ENCODE results near the gene WWC1.

DNA sequence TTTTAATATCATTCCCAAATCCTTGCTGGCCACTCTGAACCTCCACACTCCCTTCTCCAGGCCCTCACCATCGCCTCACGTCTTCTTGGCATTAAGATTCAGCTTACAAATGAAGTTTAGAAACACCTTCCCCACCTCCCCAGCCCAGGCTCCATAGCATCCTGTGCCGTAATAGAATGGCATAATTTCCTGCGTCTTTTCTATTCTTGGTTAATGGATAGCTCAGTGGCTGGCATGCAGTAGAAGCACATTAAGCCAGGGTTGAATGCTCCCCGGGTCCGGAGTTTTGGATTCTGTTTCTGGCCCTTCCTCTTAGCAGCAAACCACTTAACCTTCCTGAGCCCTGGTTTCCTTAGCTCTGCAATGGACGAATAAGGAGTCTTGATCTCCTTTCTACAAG, 13.8 kb downstream of the WWC1 start:
- TF ChIP-seq, protein P1, sequence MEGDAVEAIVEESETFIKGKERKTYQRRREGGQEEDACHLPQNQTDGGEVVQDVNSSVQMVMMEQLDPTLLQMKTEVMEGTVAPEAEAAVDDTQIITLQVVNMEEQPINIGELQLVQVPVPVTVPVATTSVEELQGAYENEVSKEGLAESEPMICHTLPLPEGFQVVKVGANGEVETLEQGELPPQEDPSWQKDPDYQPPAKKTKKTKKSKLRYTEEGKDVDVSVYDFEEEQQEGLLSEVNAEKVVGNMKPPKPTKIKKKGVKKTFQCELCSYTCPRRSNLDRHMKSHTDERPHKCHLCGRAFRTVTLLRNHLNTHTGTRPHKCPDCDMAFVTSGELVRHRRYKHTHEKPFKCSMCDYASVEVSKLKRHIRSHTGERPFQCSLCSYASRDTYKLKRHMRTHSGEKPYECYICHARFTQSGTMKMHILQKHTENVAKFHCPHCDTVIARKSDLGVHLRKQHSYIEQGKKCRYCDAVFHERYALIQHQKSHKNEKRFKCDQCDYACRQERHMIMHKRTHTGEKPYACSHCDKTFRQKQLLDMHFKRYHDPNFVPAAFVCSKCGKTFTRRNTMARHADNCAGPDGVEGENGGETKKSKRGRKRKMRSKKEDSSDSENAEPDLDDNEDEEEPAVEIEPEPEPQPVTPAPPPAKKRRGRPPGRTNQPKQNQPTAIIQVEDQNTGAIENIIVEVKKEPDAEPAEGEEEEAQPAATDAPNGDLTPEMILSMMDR (IDR thresholded peaks at IDR 0.05) = no peak
- TF ChIP-seq POLR2A (IDR thresholded peaks at IDR 0.05) = no peak

Measured in adrenal gland (tissue), 5 donors.